ENCODE results near the gene DIP2C. TPM values are rescaled to one million over a fixed set of nuclear protein-coding genes. Genes with fewer than 3 reads are reported as not detected.

The DIP2C gene
- total RNA-seq, 1 donor from 2014 or later, result 30.8 TPM

- no peaks in the 10 kb centered on the region for H3K9me3 ChIP-seq (replicated peaks)
- no peak for DNase-seq
- H3K36me3 ChIP-seq, result no peaks in the 10 kb centered on the region
- intact Hi-C loops (cut with micrococcal nuclease), result no loop called here
- no peak for TF ChIP-seq CTCF (IDR thresholded peaks at IDR 0.05; ENCODE audit: borderline replicate concordance)
- no peaks in the 10 kb centered on the region for H3K27me3 ChIP-seq (ENCODE audit: low read depth)
- peaks cover 43% of the 10 kb centered on the region for H3K4me1 ChIP-seq
- no peak overlapping the region for H3K4me3 ChIP-seq
- no peak overlapping the region for H3K27ac ChIP-seq (replicated peaks)
Observed at GRCh38 chr10:501596-501995, 187.9 kb downstream of the DIP2C start.

GRCh38 chr10:500876-501275 lies 188.6 kb downstream of the DIP2C start:
- DNase-seq, result no peak
- no peak for TF ChIP-seq CTCF (IDR thresholded peaks at IDR 0.05; ENCODE audit: borderline replicate concordance)
- no peaks in the 10 kb centered on the region for H3K9me3 ChIP-seq (replicated peaks)
- intact Hi-C loops (cut with micrococcal nuclease), result no loop called here
- peaks cover 43% of the 10 kb centered on the region for H3K4me1 ChIP-seq
- no peaks in the 10 kb centered on the region for H3K36me3 ChIP-seq
- H3K27ac ChIP-seq (replicated peaks), result no peak overlapping the region
- no peaks in the 10 kb centered on the region for H3K27me3 ChIP-seq (ENCODE audit: low read depth)
- H3K4me3 ChIP-seq, result no peak overlapping the region

- H3K27ac ChIP-seq (replicated peaks), result no peak overlapping the region
- peaks cover 47% of the 10 kb centered on the region for H3K4me1 ChIP-seq
- no peak for DNase-seq
- no peaks in the 10 kb centered on the region for H3K9me3 ChIP-seq (replicated peaks)
- no peak for TF ChIP-seq CTCF (IDR thresholded peaks at IDR 0.05; ENCODE audit: borderline replicate concordance)
- no peaks in the 10 kb centered on the region for H3K36me3 ChIP-seq
- intact Hi-C loops (cut with micrococcal nuclease), result no loop called here
- H3K4me3 ChIP-seq, result no peak overlapping the region
- H3K27me3 ChIP-seq (ENCODE audit: low read depth), result no peaks in the 10 kb centered on the region
Observed at GRCh38 chr10:499991-500390, 189.5 kb downstream of the DIP2C start.

- no peak overlapping the region for H3K27ac ChIP-seq (replicated peaks)
- H3K36me3 ChIP-seq, result no peaks in the 10 kb centered on the region
- no peak for DNase-seq
- H3K4me3 ChIP-seq, result no peak overlapping the region
- intact Hi-C loops (cut with micrococcal nuclease), result no loop called here
- TF ChIP-seq CTCF (IDR thresholded peaks at IDR 0.05; ENCODE audit: borderline replicate concordance), result no peak
- H3K4me1 ChIP-seq, result peaks cover 57% of the 10 kb centered on the region
- H3K9me3 ChIP-seq (replicated peaks), result no peaks in the 10 kb centered on the region
- H3K27me3 ChIP-seq (ENCODE audit: low read depth), result no peaks in the 10 kb centered on the region
Observed at GRCh38 chr10:498760-499435, 190.6 kb downstream of the DIP2C start.

- no peak for TF ChIP-seq CTCF (IDR thresholded peaks at IDR 0.05; ENCODE audit: borderline replicate concordance)
- intact Hi-C loops (cut with micrococcal nuclease), result no loop called here
- Histone ChIP-seq H3K4me3 (no peak overlapping the region), H3K4me1 (peaks cover 66% of the 10 kb centered on the region), H3K27ac (replicated peaks) (no peak overlapping the region), H3K36me3 (no peaks in the 10 kb centered on the region), H3K9me3 (replicated peaks) (no peaks in the 10 kb centered on the region), H3K27me3 (ENCODE audit: low read depth) (no peaks in the 10 kb centered on the region)
- no peak for DNase-seq
Observed at GRCh38 chr10:497898-498451, 191.5 kb downstream of the DIP2C start.
